ENCODE data around the gene ATP6V1G3. TPM values are rescaled to one million over a fixed set of nuclear protein-coding genes. Genes with fewer than 3 reads are reported as not detected.

ATP6V1G3 gene
- polyA plus RNA-seq, 3 donors, result not detected

GRCh38 chr1:198542632-198543031 is 2.2 kb upstream of the ATP6V1G3 start:
- Histone ChIP-seq H3K27me3 (ENCODE audit: control insufficient read depth in 2 of 2, insufficient read depth in 2 of 2, low read length in 2 of 2) (no peaks in the 10 kb centered on the region), H3K79me2 (ENCODE audit: insufficient read depth, low read length) (no peaks in the 10 kb centered on the region), H3K27ac (ENCODE audit: low read depth in 1 of 2, low read length in 2 of 2) (no peak overlapping the region), H4K20me1 (ENCODE audit: insufficient read depth, low read length) (no peaks in the 10 kb centered on the region), H3K4me3 (replicated peaks in 1 of 3; ENCODE audit: low read depth in 2 of 3, low read length in 3 of 3) (no peak overlapping the region), H3K9ac (ENCODE audit: insufficient read depth, low read length, poor library complexity, severe bottlenecking) (no peak overlapping the region), H3K9me3 (replicated peaks in 1 of 2; ENCODE audit: control insufficient read depth in 1 of 2, insufficient read depth in 1 of 2, low read length in 2 of 2) (peaks cover 0 to 6% of the 10 kb centered on the region in 2 donors), H3K4me2 (replicated peaks; ENCODE audit: extremely low read depth, low read length, poor library complexity, severe bottlenecking) (no peak overlapping the region), H2AFZ (ENCODE audit: insufficient read depth, low read depth, low read length, poor library complexity, severe bottlenecking) (no peak overlapping the region), H3K4me1 (ENCODE audit: control insufficient read depth in 1 of 2, insufficient read depth in 2 of 2, low read length in 2 of 2) (peaks cover 0 to 9% of the 10 kb centered on the region in 2 donors), H3K36me3 (replicated peaks in 1 of 2; ENCODE audit: control insufficient read depth in 1 of 2, insufficient read depth in 2 of 2, low read length in 2 of 2) (no peaks in the 10 kb centered on the region)
- Mint-ChIP-seq H3K9me3 (peaks cover 0 to 10% (median 5%) of the 10 kb centered on the region in 7 donors), H3K36me3 (peaks cover 0 to 3% of the 10 kb centered on the region in 2 donors), H3K4me1 (peaks cover 14% of the 10 kb centered on the region), H3K27ac (no peak overlapping the region), H3K27me3 (ENCODE audit: low read depth in 3 of 3) (no peaks in the 10 kb centered on the region), H3K4me3 (no peak overlapping the region)
- WGBS (ENCODE audit: insufficient coverage), result no CpG with 5 or more reads among the region's 1 CpG
- TF ChIP-seq, protein P1, sequence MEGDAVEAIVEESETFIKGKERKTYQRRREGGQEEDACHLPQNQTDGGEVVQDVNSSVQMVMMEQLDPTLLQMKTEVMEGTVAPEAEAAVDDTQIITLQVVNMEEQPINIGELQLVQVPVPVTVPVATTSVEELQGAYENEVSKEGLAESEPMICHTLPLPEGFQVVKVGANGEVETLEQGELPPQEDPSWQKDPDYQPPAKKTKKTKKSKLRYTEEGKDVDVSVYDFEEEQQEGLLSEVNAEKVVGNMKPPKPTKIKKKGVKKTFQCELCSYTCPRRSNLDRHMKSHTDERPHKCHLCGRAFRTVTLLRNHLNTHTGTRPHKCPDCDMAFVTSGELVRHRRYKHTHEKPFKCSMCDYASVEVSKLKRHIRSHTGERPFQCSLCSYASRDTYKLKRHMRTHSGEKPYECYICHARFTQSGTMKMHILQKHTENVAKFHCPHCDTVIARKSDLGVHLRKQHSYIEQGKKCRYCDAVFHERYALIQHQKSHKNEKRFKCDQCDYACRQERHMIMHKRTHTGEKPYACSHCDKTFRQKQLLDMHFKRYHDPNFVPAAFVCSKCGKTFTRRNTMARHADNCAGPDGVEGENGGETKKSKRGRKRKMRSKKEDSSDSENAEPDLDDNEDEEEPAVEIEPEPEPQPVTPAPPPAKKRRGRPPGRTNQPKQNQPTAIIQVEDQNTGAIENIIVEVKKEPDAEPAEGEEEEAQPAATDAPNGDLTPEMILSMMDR (IDR thresholded peaks at IDR 0.05), result no peak
- intact Hi-C loops (cut with micrococcal nuclease), result no loop called here
- DNase-seq, result no peak

- H2AFZ ChIP-seq (ENCODE audit: insufficient read depth, low read depth, low read length, poor library complexity, severe bottlenecking), result no peak overlapping the region
- peaks cover 14% of the 10 kb centered on the region for H3K4me1 Mint-ChIP-seq
- no peak overlapping the region for H3K4me3 ChIP-seq (replicated peaks in 1 of 3; ENCODE audit: low read depth in 2 of 3, low read length in 3 of 3)
- H3K4me2 ChIP-seq (replicated peaks; ENCODE audit: extremely low read depth, low read length, poor library complexity, severe bottlenecking), result no peak overlapping the region
- no peak overlapping the region for H3K4me3 Mint-ChIP-seq
- TF ChIP-seq, protein P1 (IDR thresholded peaks at IDR 0.05), result no peak
- H3K27me3 Mint-ChIP-seq (ENCODE audit: low read depth in 3 of 3), result no peaks in the 10 kb centered on the region
- H3K9me3 ChIP-seq (replicated peaks in 1 of 2; ENCODE audit: control insufficient read depth in 1 of 2, insufficient read depth in 1 of 2, low read length in 2 of 2), result peaks cover 0 to 4% of the 10 kb centered on the region in 2 donors
- H3K27ac ChIP-seq (ENCODE audit: low read depth in 1 of 2, low read length in 2 of 2), result no peak overlapping the region
- H3K27me3 ChIP-seq (ENCODE audit: control insufficient read depth in 2 of 2, insufficient read depth in 2 of 2, low read length in 2 of 2), result no peaks in the 10 kb centered on the region
- intact Hi-C loops (cut with micrococcal nuclease), result no loop called here
- no peak overlapping the region for H3K27ac Mint-ChIP-seq
- no peak overlapping the region for H3K9ac ChIP-seq (ENCODE audit: insufficient read depth, low read length, poor library complexity, severe bottlenecking)
- no peaks in the 10 kb centered on the region for H3K36me3 ChIP-seq (replicated peaks in 1 of 2; ENCODE audit: control insufficient read depth in 1 of 2, insufficient read depth in 2 of 2, low read length in 2 of 2)
- H3K36me3 Mint-ChIP-seq, result no peaks in the 10 kb centered on the region
- no CpG with 5 or more reads among the region's 3 CpGs for WGBS (ENCODE audit: insufficient coverage)
- no peak for DNase-seq
- no peaks in the 10 kb centered on the region for H3K79me2 ChIP-seq (ENCODE audit: insufficient read depth, low read length)
- peaks cover 0 to 4% (median 2%) of the 10 kb centered on the region in 7 donors for H3K9me3 Mint-ChIP-seq
- H3K4me1 ChIP-seq (ENCODE audit: control insufficient read depth in 1 of 2, insufficient read depth in 2 of 2, low read length in 2 of 2), result peaks cover 0 to 9% of the 10 kb centered on the region in 2 donors
- H4K20me1 ChIP-seq (ENCODE audit: insufficient read depth, low read length), result no peaks in the 10 kb centered on the region
Observed at GRCh38 chr1:198541737-198542136, 1.3 kb upstream of the ATP6V1G3 start.

All from CD14-positive monocyte (primary cell).